HG03039 (cell line): Measurements from ENCODE around the gene PTTG1IP2.
"Not testable (repeated sequence)": the region's sequence is repeated elsewhere in the genome, so short reads cannot be mapped to it uniquely, and the experiment has no call there.

Experiments used
- ATAC-seq: cut with Tn5 transposase; IDR thresholded peaks from one replicate; pipeline ENCODE4 v1.9.1; 2021; ENCODE audit warnings: mild to moderate bottlenecking, moderate library complexity; ENCODE audit not compliant: unreplicated experiment

Gene PTTG1IP2

DNA sequence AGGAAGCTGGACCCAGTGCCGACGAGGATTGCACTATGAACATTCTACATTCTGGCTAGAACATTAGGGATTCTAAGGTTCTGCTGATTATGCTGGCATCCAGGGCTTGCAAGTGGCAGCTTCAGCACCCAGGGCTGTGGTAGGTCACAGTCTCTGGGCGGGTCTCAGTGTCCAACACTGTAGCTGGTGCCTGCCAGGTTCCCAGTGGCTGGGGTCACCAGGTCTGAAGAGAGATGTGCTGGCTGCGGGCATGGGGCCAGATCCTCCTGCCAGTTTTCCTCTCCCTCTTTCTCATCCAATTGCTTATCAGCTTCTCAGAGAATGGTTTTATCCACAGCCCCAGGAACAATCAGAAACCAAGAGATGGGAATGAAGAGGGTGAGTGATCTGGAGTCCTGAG, at the start of gene PTTG1IP2:
PTTG1IP2 (plus strand) TSS at position 86 of the 400 bp plus-strand sequence; CDS start at position 234, 148 bp downstream.
- ATAC-seq: no peak

DNA sequence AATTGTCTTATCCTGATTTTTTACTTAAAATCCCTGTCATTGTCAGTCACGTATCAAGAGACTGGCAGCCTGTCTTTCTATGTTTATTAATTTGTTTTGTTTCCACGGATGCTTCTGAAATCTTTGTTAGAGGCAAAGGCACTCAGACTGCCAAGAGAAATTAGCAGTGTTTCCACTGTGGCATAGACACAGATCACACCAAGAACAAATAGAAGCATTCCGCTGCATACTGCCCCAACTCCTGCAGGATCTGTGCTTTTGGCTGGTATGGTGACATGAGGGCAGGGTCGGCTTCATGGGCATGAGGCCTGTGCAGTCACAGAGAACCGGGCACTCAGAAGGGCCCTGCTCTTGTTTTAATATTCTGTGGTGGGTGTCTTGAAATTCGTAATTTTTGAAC, 47.8 kb upstream of the PTTG1IP2 start:
- ATAC-seq: no peak

DNA sequence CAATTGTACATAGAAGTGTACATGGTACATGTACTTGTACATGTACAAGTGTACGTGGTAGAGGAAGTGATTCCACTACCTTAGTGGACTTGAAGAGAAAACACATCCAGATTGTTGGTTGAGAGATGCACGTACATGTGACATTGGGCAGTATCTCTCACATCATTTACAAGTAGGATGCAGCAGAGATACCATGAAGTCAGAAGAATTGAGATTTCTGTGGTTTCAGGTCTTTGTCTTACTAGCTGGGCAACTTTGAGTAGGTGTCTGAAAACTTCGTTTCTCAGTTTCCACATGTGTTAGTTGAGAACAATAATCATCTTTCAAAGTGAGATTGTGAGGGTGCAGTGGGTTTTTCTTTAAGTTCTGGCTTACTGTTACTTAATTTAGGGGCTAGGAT, 44.7 kb upstream of the PTTG1IP2 start:
- peak; percentile 97 for ATAC-seq

DNA sequence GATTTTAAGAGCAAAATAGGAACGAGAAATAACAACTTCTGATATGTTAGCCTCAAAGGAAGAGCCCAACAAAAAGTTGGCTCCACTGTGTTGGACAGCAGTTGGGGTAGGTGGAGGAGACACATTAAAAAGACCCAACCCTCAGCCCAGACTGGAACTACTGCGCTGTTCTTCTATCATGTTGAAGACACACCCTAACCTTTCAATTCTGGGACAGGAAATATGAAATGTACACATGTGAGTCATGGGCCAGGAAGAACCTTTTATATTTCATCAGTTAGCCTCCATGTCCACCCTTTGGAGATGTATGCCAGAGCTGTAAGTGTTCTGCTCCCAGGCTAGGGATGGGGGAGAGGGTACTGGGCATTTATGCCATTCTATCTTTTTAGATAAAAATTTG, 44.1 kb upstream of the PTTG1IP2 start:
- ATAC-seq: no peak

DNA sequence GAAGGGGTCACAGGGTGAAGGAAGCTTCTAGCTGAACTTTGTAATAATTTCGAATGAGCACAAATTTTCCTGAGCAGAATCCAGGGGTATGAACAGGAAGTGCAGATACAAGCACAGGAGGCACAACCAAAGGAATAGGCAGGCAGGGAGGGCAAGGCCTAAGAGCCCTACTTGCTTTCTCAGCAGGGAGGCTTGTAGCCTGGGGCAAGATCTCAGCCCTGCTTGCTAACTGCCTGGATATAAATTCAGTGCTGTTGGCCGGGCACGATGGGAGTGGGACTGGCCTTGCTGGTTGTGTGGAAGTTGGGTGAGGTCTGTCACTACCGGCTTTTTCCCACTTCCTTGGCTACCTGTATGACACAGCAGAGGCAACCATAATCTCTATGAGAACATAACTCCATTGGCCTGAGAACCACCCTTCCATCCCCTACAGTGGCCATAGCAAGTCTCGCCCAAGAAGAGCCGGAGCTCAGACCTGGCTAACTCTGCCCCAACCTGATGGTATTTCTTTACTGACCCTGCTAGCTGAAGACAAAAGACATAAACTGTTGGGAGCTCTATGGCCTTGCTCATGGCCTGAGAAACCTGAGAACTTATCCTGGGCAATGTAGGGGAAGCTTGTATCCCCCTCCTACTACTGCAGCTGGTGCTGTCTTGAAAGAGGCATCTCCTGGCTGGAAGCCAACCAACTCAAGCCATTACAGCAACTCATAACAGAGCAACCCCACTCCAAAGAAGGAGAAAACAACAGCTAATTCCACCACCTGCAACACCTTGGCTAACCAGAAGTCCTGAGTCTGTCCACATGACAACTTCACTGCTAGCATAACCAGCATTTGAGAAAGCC, 38.6 kb upstream of the PTTG1IP2 start:
- no peak for ATAC-seq

DNA sequence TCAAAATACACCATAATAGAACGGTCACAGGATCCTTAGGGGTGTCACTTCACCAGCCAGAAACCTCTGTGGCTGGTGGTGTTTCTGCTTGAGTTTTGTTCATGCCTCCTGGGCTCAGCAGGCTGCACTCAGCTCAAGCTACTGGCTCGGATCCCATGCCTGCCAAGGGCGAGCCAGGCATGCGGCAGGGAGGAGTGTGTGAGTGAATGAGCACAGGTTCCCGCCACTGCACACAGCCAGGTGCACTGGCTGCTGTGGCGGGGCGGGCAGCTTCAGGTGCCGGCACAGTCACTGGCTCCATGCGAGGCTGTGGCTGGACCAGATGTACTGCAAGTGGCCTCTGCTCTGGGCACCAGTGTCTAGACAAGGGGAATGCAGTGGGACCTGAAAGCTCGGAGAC, 36.7 kb upstream of the PTTG1IP2 start:
- ATAC-seq: no peak

DNA sequence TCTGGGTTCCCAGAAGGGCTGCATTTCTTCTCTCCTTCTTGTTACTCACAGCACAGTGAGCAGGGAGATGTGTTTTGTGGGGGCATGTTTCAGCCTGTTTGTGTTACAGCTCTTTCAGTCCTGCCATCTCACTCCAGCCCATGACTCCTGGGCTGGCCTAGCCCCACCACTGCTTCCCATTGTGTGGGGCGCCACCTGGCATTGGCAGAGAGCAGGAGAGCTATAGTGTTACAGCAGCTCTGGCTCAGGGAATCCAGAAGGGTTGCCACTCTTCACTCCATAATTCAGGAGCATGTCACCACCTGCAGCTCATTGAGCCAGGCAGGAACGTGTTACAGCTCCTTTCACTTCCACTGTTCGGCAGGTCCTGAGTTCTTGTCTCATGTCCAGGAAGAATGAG, 36.2 kb upstream of the PTTG1IP2 start:
- ATAC-seq: no peak

DNA sequence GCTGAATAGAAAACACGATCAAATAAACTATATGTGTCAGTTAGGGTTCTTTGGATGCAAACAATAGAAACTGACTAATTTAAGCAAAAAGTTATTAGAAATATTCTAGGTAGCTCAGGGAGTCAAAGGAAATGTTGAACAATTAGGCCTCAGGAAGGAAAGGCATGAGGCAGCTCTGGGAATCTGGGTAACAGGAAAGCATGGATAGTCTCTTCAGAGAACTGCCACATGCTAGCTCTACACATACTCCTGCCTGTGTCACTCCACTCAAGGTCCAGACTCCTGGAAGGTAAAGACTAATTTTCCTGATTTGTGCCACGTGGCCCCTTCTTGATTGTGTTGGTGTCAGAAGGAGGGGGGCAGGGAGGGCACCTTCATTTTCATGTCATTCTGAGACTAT, 23.8 kb upstream of the PTTG1IP2 start:
- ATAC-seq: no peak

DNA sequence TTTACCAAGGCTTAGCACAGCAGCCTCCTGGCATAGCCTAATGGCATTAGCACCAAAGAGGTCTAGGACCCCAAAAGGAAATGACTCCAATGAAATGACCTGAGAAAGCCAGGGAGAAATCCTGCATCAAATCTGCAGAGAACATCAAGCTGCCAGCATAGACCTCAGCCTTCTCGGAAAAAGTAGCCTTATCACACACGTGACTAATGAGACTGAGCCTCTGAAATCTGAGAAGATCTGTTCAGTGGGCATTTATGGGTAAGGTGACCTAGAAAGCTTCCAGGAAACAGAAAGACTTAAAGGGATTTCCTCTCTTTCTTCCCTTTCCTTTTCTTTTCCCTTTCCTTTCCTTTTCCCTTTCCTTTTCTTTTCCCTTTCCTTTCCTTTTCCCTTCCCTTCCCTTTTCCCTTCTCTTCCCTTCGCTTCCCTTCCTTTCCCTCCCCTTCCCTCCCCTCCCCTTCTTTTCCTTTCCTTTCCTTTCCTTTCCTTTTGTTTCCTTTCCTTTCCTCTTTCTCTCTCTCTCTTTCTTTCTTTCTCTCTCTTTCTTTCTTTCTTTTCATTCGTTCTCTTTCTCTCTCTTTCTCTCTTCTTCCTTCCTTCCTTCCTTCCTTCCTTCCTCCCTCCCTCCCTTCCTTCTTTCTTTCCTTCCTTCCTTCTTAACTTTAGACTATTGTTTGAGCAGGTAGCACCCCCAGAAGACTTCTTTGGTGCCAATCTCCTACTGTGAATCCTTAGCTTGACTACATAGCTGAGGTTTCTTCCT, 23.1 kb upstream of the PTTG1IP2 start:
- no peak for ATAC-seq

DNA sequence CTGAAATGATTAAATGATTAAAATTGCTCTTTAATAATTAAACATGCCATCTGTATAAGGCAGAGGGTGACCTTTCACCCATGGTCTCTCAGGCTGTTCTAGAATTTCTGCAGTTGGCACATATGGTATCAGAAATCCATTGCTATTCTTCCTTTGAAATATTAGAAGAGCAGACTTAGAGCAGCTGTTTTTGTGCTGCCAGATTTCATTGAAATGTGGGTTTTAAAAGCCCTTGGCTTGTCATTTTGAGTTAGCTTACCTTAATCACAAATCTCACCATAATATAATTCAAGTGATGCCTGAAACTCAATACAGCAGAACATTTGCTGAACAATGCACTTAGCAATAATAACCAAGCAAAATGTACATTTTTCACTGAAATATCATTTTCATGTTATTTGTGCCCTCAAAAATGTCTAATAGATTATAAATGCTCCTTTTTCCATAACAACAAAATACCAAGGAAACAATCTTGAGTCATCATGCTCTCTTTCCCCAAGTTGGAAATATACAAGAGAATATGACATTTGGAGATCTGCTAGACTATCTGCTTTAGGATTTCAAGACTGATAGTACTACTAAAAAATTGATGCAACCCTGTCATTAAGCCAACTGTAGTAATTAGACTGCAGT, 16.1 kb upstream of the PTTG1IP2 start:
- no peak for ATAC-seq

DNA sequence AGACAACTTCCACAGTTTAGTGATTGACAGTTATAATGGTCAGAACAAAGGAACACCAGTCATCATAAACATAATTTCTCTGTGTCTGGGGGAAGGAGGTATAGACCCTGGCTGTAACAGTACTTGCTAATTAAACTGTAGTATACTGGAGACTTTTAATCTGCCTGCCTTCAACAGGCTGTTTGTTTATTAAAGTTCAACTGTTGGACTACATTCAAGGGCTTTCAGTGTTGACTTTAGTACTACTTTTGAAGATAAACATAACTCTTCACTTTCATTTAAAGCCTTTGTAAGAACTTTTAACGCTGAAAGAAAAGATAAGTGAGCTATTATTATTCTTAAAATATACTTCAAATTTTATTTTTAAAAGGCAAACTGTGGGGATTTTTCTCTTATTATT, 15.5 kb upstream of the PTTG1IP2 start:
- ATAC-seq: no peak

DNA sequence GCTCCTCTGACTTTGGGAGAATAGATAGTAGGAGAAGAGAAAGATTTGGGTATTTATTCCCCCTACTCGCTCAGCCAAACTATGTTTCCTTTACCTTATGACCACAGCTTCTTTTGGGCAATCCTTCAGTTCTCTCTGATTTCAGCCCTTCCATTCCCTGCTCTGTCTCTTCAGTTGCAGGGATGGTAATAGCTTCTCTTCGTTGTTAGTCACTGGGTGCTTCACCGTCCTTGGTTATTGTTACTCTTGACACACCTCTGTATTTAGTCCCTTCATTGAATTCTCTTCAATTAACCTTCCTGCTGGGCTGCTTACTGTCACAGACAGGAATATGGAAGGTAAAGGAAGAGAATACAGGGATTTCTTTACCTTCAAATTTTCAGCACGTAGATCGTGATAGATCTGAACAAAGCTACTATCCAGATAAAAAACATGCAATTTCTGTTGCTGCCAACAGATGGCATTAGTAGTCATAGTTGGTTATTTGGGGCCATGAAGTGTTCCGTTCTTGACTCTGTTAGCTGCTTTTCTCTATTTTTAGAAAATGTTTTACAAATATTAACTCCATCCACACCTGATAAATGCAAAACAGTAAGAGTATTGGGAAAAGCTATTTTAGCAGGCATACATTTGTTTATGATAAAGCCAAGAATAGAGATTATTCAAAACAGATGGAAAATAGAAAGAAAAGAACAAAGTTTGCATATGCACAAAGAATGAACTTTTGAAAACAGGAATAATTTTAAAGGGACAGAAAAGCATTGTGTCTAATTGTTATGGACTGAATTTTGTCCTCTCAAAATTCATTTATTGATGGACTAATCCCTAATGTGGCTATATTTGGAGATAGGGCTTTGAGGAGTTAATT, 14.0 kb upstream of the PTTG1IP2 start:
- peak; percentile 86 for ATAC-seq

DNA sequence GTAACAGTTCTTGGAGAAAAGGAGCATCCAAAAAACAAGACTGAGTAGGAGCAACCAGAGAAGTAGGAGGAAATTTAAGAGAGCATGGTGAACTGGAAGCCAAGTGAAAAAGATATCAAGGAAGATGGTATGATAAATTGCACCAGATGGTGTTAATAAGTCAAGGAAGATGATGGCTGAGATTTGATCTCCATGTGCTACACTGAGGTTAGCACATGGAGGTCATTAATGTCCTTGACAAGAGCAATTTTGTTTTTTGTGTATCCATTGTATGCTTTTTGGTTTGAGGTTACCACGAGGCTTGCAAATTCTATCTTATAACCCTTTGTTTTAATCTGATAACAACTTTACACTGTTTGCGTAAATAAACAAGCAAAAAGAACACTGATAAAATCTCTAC, 11.3 kb upstream of the PTTG1IP2 start:
- ATAC-seq: no peak

DNA sequence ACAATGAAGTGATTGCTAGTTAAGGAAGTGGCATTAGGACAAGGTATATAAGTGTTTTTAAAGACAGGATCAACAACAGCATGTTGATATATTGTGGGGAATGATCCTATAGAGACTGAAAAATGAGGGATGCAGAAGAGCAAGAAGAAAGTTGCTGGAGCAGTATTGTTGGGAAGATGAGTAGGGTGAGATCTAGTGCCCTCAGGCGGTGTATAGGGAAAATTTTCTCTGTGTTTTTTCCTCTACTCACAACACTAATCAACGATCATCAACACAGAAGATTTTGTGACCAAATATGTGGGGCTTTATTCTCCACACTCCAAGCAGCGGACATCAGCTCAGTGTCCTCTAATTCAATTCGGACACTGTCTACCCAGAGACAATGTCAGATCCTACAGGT, 9.6 kb upstream of the PTTG1IP2 start:
- ATAC-seq: no peak

DNA sequence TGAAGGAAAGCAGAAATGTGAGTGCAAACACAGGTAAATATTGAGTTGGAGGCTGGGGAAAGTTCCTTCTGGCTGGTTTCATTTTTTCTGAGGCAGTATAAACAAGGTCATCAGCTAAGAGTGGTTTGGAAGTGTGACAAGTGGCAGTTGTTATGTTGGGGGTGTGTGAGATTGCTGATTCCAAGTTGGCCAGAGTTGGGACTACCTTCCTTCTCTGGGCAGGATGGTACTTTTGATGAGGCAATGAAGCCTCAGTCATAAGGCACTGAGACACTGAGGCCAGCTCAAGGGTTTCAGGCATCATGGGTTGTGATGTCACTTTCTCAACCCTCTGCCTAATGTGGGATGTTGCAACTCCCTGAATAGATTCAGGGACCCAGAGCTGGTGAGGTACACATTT, 8.2 kb upstream of the PTTG1IP2 start:
- no peak for ATAC-seq

DNA sequence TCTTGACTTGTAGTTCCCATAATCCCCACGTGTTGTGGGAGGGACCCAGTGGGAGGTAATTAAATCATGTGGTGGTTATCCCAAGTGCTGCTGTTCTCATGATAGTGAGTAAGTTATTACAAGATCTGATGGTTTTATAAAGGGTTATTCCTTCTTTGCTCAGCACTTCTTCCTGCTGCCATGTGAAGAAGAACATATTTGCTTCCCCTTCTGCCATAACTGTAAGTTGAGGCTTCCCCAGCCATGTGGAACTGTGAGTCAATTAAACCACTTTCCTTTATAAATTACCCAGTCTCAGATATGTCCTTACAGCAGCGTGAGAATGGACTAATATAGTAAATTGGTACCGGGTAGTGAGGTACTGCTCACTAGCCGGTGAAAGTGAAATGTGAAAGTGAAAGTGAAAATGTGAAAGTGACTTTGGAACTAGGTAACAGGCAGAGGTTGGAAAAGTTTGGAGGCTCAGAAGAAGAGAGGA, 6.2 kb upstream of the PTTG1IP2 start:
- ATAC-seq: not testable (repeated sequence)

DNA sequence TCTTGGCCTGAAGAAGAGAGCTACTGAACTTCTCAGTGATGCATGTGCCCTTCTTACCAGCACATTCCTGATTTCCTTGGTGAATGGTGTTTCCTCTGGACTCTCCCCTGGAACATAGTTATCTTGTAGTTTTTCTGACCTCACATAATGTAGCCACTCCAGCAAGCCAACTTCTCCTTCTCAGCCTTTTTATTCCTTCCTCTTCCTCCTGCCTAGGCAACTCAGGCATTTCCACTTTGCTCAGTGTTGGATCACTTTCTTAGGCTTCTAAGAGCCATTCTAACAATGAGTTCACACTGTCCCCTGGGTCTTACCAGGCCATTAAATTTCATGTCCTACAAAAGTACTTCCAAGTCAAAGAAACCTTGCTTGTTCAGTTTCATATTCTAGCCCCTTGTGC, 3.6 kb upstream of the PTTG1IP2 start:
- no peak for ATAC-seq

DNA sequence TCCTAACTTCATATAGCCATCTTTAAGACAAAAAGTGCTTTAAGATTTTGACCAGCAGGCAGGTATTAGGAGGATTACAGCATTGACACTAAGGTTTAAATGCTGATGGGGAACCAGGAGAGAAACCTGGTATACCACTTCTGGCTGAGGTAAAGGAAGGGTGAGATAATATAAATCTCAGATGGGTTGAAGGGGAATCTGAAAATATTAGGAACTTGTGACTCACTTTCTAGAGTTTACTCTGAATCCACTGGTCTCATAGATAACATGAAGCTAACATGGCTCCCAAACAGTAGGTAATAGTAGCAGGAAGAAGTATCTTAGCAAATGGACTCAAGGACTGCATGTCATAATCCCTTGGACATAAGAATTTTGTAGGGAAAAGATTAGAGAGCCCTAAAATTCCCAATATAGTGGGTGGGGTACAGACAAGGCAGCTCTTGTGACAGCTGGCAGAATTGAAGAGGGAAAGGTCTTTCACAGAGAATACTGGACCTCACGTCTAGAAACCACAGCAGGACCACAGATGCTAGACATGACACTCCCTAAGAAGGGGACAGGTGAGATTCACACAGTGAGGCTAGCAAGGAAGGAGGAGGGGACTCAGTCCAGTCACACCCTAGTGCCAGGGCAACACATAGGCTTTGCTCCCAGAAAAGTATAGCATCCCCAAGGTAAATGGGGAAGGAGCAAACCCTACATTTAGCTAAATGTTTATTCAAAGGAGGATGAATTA, 3.5 kb downstream of the PTTG1IP2 start:
- ATAC-seq: no peak

DNA sequence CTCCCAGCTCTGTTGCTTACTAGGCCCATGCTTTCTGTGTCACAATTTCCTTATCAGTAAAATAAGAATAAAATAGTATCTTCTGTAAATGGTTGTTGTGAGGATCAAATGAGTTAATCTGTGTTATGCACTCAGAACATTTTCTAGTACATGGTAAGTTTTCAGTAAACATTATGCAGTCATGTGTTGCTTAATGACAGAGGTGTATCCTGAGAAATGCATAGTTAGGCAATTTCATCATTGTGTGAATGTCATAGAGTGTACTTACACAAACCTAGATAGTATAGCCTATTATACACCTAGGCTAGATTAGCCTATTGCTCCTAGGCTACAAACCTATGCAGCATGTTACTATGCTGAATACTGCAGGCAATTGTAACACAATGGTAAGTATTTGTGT, 4.4 kb downstream of the PTTG1IP2 start:
- ATAC-seq: no peak
